Fibroblast of peridontal ligament (primary cell): Measurements from ENCODE around the gene TRIM37.
A peak's percentile ranks its signal among the peaks of the same experiment; 100 is the strongest.

Source experiments
- DNase-seq: peaks from one replicate; pipeline ENCODE4 v3.0.0-alpha.2; 2010; ENCODE audit errors: extremely low read depth

The TRIM37 gene

GRCh38 chr17:59030811-59031210 lies 75.9 kb downstream of the TRIM37 start:
- DNase-seq = no peak

- peak; percentile 51 for DNase-seq
These were observed 78.4 kb downstream of the TRIM37 start for GRCh38 chr17:59028328-59028727.

- DNase-seq = no peak
These were observed 78.9 kb downstream of the TRIM37 start for GRCh38 chr17:59027750-59028149.

- peak; percentile 21 for DNase-seq
These were observed 80.3 kb downstream of the TRIM37 start for GRCh38 chr17:59026176-59026939.

GRCh38 chr17:59024916-59025315 lies 81.8 kb downstream of the TRIM37 start:
- DNase-seq = no peak

- no peak for DNase-seq
These were observed 88.7 kb downstream of the TRIM37 start for GRCh38 chr17:59018019-59018418.

GRCh38 chr17:59011975-59012374 lies 94.7 kb downstream of the TRIM37 start:
- DNase-seq = no peak

GRCh38 chr17:59010026-59010425 lies 96.7 kb downstream of the TRIM37 start:
- DNase-seq = no peak

GRCh38 chr17:59008737-59009136 lies 97.9 kb downstream of the TRIM37 start:
- DNase-seq = no peak

GRCh38 chr17:59007995-59008394 lies 98.7 kb downstream of the TRIM37 start:
- DNase-seq = no peak

GRCh38 chr17:59004338-59005111 lies 102.2 kb downstream of the TRIM37 start:
- DNase-seq = peak; percentile 79

- DNase-seq = no peak
These were observed 102.8 kb downstream of the TRIM37 start for GRCh38 chr17:59003860-59004259.

GRCh38 chr17:59002848-59003247 lies 103.8 kb downstream of the TRIM37 start:
- DNase-seq = no peak

GRCh38 chr17:59002126-59002525 lies 104.6 kb downstream of the TRIM37 start:
- DNase-seq = no peak

GRCh38 chr17:59001158-59001814 lies 105.4 kb downstream of the TRIM37 start:
- DNase-seq = peak; percentile 61

- DNase-seq = no peak
These were observed 106.7 kb downstream of the TRIM37 start for GRCh38 chr17:59000022-59000421.

GRCh38 chr17:58999500-58999899 lies 107.2 kb downstream of the TRIM37 start:
- DNase-seq = no peak

GRCh38 chr17:58998871-58999270 lies 107.8 kb downstream of the TRIM37 start:
- no peak for DNase-seq

- peak; percentile 16 for DNase-seq
These were observed 108.7 kb downstream of the TRIM37 start for GRCh38 chr17:58997756-58998553.

- DNase-seq = no peak
These were observed 109.7 kb downstream of the TRIM37 start for GRCh38 chr17:58996968-58997367.

- DNase-seq = peak; percentile 63
These were observed 111.3 kb downstream of the TRIM37 start for GRCh38 chr17:58995247-58995940.
